ENCODE data around the gene LTBP2.

- TF ChIP-seq CTCF (IDR thresholded peaks at IDR 0.05; ENCODE audit: low read length) (no peak), EZH2 (optimal IDR thresholded peaks at IDR 0.05; ENCODE audit: low read depth, low read length) (no peak), EZH2phosphoT487 (IDR thresholded peaks at IDR 0.05; ENCODE audit: low read length) (no peak)
These were observed 45.6 kb downstream of the LTBP2 start for GRCh38 chr14:74566174-74567141.

Data from MM.1S (cell line).